Measurements from ENCODE around the gene RBM39. TPM values are rescaled to one million over a fixed set of nuclear protein-coding genes. Genes with fewer than 3 reads are reported as not detected.
A peak's percentile ranks its signal among the peaks of the same experiment; 100 is the strongest.

Gene RBM39
- total and polyA plus RNA-seq, 2 of the 13 experiments (the other 11 are each of a cell fraction or from before 2014, with no cell fraction given): 788 to 920 TPM

DNA sequence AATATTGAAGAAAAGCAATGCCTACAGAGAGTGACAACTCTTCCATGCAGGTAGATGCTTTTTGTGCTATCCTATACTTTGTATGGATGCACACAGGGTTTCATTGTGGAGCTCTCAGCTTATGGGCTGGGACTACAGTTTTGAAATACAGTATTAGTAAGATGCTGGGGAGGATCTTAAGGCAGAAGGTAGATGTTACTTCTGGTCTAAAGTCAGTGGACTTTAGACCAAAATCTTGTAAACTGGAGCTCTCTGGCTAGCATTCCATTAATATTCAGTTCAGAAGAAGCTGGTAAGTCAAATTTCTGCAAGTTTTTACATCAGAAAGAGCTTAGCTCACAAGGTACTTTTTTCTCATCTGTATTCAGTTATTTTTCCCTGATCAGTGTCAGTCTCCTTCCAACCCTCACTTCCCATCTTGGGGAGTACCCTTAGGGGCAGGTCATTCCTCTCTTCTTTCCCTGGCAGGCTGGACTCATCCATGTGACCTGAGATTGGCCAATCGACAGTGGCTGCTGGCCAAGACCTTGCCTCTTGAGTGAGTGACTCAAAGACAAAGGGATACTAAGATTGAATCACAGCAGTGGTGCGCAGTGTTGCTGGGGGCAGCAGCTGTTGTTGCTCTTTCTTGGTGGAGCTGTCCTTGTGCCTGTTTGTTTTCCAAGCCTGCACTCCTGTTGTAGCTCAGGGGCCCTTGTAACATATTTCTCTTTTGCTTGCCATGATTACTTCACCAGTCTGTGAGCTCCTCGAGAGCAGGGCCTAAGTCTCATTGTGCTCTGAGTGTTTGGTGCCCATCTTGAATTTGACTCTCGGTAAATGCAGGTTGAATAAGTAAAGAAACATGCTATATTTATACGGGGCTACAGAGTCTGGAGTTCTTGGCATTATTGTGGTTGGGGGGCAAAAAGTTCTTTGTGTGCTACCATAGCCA, 26.9 kb upstream of the RBM39 start (continued):
- TF ChIP-seq ZNF138 (CRISPR knock-in tag; IDR thresholded peaks at IDR 0.05; ENCODE audit: low read depth): no peak
- peak; percentile 29; the same call in 1 of the 2 replicates for TF ChIP-seq NCOA2 (CRISPR knock-in tag; IDR thresholded peaks at IDR 0.05)
- no peak for TF ChIP-seq PHF5A (CRISPR knock-in tag; IDR thresholded peaks at IDR 0.05; ENCODE audit: low read depth, unreplicated experiment)
- TF ChIP-seq MAZ (IDR thresholded peaks at IDR 0.05; ENCODE audit: borderline replicate concordance, low read depth, low read length): 0 out of 2 replicates have a peak, but pooled peaks have one; percentile 57
- TF ChIP-seq MAZ (CRISPR knock-in tag; IDR thresholded peaks at IDR 0.05; ENCODE audit: low read depth): no peak
- no peak for TF ChIP-seq PLRG1 (conservative IDR thresholded peaks at IDR 0.05)
- TF ChIP-seq, protein P1, sequence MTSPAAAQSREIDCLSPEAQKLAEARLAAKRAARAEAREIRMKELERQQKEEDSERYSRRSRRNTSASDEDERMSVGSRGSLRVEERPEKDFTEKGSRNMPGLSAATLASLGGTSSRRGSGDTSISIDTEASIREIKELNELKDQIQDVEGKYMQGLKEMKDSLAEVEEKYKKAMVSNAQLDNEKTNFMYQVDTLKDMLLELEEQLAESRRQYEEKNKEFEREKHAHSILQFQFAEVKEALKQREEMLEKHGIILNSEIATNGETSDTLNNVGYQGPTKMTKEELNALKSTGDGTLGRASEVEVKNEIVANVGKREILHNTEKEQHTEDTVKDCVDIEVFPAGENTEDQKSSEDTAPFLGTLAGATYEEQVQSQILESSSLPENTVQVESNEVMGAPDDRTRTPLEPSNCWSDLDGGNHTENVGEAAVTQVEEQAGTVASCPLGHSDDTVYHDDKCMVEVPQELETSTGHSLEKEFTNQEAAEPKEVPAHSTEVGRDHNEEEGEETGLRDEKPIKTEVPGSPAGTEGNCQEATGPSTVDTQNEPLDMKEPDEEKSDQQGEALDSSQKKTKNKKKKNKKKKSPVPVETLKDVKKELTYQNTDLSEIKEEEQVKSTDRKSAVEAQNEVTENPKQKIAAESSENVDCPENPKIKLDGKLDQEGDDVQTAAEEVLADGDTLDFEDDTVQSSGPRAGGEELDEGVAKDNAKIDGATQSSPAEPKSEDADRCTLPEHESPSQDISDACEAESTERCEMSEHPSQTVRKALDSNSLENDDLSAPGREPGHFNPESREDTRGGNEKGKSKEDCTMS (CRISPR knock-in tag; conservative IDR thresholded peaks at IDR 0.05): no peak
- TF ChIP-seq SKI (IDR thresholded peaks at IDR 0.05; ENCODE audit: partially characterized antibody): no peak
- peak; percentile 50; the same call in 1 of the 2 replicates for TF ChIP-seq ZNF12 (CRISPR knock-in tag; IDR thresholded peaks at IDR 0.05)
- TF ChIP-seq, protein P2, sequence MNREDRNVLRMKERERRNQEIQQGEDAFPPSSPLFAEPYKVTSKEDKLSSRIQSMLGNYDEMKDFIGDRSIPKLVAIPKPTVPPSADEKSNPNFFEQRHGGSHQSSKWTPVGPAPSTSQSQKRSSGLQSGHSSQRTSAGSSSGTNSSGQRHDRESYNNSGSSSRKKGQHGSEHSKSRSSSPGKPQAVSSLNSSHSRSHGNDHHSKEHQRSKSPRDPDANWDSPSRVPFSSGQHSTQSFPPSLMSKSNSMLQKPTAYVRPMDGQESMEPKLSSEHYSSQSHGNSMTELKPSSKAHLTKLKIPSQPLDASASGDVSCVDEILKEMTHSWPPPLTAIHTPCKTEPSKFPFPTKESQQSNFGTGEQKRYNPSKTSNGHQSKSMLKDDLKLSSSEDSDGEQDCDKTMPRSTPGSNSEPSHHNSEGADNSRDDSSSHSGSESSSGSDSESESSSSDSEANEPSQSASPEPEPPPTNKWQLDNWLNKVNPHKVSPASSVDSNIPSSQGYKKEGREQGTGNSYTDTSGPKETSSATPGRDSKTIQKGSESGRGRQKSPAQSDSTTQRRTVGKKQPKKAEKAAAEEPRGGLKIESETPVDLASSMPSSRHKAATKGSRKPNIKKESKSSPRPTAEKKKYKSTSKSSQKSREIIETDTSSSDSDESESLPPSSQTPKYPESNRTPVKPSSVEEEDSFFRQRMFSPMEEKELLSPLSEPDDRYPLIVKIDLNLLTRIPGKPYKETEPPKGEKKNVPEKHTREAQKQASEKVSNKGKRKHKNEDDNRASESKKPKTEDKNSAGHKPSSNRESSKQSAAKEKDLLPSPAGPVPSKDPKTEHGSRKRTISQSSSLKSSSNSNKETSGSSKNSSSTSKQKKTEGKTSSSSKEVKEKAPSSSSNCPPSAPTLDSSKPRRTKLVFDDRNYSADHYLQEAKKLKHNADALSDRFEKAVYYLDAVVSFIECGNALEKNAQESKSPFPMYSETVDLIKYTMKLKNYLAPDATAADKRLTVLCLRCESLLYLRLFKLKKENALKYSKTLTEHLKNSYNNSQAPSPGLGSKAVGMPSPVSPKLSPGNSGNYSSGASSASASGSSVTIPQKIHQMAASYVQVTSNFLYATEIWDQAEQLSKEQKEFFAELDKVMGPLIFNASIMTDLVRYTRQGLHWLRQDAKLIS (CRISPR knock-in tag; IDR thresholded peaks at IDR 0.05): no peak
- no peak for TF ChIP-seq GABPB1 (CRISPR knock-in tag; IDR thresholded peaks at IDR 0.05)
- TF ChIP-seq RBFOX2 (IDR thresholded peaks at IDR 0.05; ENCODE audit: low read depth, low read length): no peak
- TF ChIP-seq SRSF1 (optimal IDR thresholded peaks at IDR 0.05; ENCODE audit: low read depth, low read length): no peak
- TF ChIP-seq TGIF2 (CRISPR knock-in tag; IDR thresholded peaks at IDR 0.05): 0 out of 2 replicates have a peak, but pooled peaks have one; percentile 42
- TF ChIP-seq, protein P3, sequence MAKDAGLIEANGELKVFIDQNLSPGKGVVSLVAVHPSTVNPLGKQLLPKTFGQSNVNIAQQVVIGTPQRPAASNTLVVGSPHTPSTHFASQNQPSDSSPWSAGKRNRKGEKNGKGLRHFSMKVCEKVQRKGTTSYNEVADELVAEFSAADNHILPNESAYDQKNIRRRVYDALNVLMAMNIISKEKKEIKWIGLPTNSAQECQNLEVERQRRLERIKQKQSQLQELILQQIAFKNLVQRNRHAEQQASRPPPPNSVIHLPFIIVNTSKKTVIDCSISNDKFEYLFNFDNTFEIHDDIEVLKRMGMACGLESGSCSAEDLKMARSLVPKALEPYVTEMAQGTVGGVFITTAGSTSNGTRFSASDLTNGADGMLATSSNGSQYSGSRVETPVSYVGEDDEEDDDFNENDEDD (CRISPR knock-in tag; IDR thresholded peaks at IDR 0.05; ENCODE audit: borderline replicate concordance): 0 out of 2 replicates have a peak, but pooled peaks have one; percentile 26
- no peak for TF ChIP-seq HNRNPUL1 (IDR thresholded peaks at IDR 0.05; ENCODE audit: low read depth, low read length)
- TF ChIP-seq KMT2B (CRISPR knock-in tag; IDR thresholded peaks at IDR 0.05): no peak
- TF ChIP-seq, protein P4, sequence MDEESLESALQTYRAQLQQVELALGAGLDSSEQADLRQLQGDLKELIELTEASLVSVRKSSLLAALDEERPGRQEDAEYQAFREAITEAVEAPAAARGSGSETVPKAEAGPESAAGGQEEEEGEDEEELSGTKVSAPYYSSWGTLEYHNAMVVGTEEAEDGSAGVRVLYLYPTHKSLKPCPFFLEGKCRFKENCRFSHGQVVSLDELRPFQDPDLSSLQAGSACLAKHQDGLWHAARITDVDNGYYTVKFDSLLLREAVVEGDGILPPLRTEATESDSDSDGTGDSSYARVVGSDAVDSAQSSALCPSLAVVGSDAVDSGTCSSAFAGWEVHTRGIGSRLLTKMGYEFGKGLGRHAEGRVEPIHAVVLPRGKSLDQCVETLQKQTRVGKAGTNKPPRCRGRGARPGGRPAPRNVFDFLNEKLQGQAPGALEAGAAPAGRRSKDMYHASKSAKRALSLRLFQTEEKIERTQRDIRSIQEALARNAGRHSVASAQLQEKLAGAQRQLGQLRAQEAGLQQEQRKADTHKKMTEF (CRISPR knock-in tag; IDR thresholded peaks at IDR 0.05): peak; percentile 51; the same call in 1 of the 2 replicates
- TF ChIP-seq SP4 (CRISPR knock-in tag; IDR thresholded peaks at IDR 0.05): no peak
- peak; percentile 62 for TF ChIP-seq HOXA3 (CRISPR knock-in tag; IDR thresholded peaks at IDR 0.05)
- TF ChIP-seq TEAD3 (CRISPR knock-in tag; optimal IDR thresholded peaks at IDR 0.05; ENCODE audit: borderline replicate concordance): peak; percentile 61
